Right lobe of liver (tissue), 4 donors: Measurements from ENCODE around the gene CASP8AP2.

Experiments used
- CTCF ChIP-seq, 4 donors: fragments of 200-600 bp in 3 of 4; fragments of 450-650 bp in 1 of 4; IDR thresholded peaks; one replicate each; pipeline versions ENCODE4 v1.5.1 to v1.8.0; 2016 to 2022; ENCODE audit warnings: antibody characterized with exemption in 4 of 4, mild to moderate bottlenecking in 2 of 4
- POLR2A ChIP-seq: fragments of 450-650 bp; IDR thresholded peaks from one replicate; pipeline ENCODE4 v1.6.1; 2017; ENCODE audit warnings: antibody characterized with exemption, mild to moderate bottlenecking
- donor health status: DM: no; HTN: no; CAD: no.
- donor health status: DM: no; HTN: no; CAD: no.
- donor health status: DM: no; HTN: yes; CAD: no.

- TF ChIP-seq CTCF (IDR thresholded peaks at IDR 0.05), result no peak
- TF ChIP-seq POLR2A, result no peak
These were observed 610 bp downstream of the CASP8AP2 start for GRCh38 chr6:89830170-89830809.
